DOHH2 (cell line): ENCODE results near the gene PTPN5.
A peak's percentile ranks its signal among the peaks of the same experiment; 100 is the strongest.
"Not testable (repeated sequence)": the region's sequence is repeated elsewhere in the genome, so short reads cannot be mapped to it uniquely, and the experiment has no call there.

Experiments used
- H3F3A ChIP-seq: fragments of 200-600 bp; sonication (generic), shearing (Covaris generic); 2 replicates; pipeline ENCODE4 v1.6.0; 2016; ENCODE audit warnings: antibody characterized with exemption, mild to moderate bottlenecking; ENCODE audit not compliant: control insufficient read depth, insufficient read depth
- H3K27ac ChIP-seq: fragments of 200-600 bp; sonication (generic); 2 replicates; pipeline ENCODE4 v1.5.1; 2014; ENCODE audit warnings: low read depth, mild to moderate bottlenecking, low read length, moderate library complexity
- H3K27me3 ChIP-seq: fragments of 200-600 bp; sonication (generic); 2 replicates; pipeline ENCODE4 v1.6.1; 2014; ENCODE audit warnings: mild to moderate bottlenecking, low read length, mixed read lengths; ENCODE audit not compliant: control insufficient read depth
- H3K36me3 ChIP-seq: fragments of 200-600 bp; sonication (generic); 2 replicates; pipeline ENCODE4 v1.6.1; 2014; ENCODE audit warnings: mild to moderate bottlenecking, low read length, moderate library complexity, mixed read lengths; ENCODE audit not compliant: control insufficient read depth
- H3K4me1 ChIP-seq: fragments of 200-600 bp; sonication (generic); 2 replicates; pipeline ENCODE4 v1.6.1; 2014; ENCODE audit warnings: mild to moderate bottlenecking, low read length, mixed read lengths; ENCODE audit not compliant: control insufficient read depth
- H3K4me2 ChIP-seq: fragments of 200-600 bp; sonication (generic); 2 replicates; pipeline ENCODE4 v1.6.0; 2014; ENCODE audit warnings: mild to moderate bottlenecking, low read length, moderate library complexity
- H3K4me3 ChIP-seq: fragments of 200-600 bp; sonication (generic); 2 replicates; pipeline ENCODE4 v1.5.1; 2014; ENCODE audit warnings: mild to moderate bottlenecking, low read length, mixed read lengths
- H3K79me2 ChIP-seq: fragments of 200-600 bp; sonication (generic); 2 replicates; pipeline ENCODE4 v1.6.1; 2014; ENCODE audit warnings: mild to moderate bottlenecking, low read length, mixed read lengths; ENCODE audit not compliant: control insufficient read depth
- H3K9me2 ChIP-seq: fragments of 200-600 bp; sonication (generic); replicated peaks from 2 replicates; pipeline ENCODE4 v1.6.1; 2014; ENCODE audit warnings: mild to moderate bottlenecking, low read length, mixed read lengths; ENCODE audit not compliant: control insufficient read depth
- H3K9me3 ChIP-seq: fragments of 200-600 bp; sonication (generic); 2 replicates; pipeline ENCODE4 v1.6.1; 2014; ENCODE audit warnings: antibody characterized with exemption, low read length, mixed read lengths; ENCODE audit not compliant: control insufficient read depth, insufficient read depth
- H4K20me1 ChIP-seq: fragments of 200-600 bp; sonication (generic); 2 replicates; pipeline ENCODE4 v1.6.0; 2014; ENCODE audit warnings: low read depth, mild to moderate bottlenecking, antibody characterized with exemption, low read length, moderate library complexity; ENCODE audit not compliant: control insufficient read depth, insufficient read depth
- EZH2phosphoT487 ChIP-seq: fragments of 200-600 bp; sonication (generic); IDR thresholded peaks from 2 replicates; pipeline ENCODE4 v1.6.1; 2017; ENCODE audit warnings: borderline replicate concordance, mild to moderate bottlenecking, antibody characterized with exemption, low read length, moderate library complexity, mixed read lengths
- TF ChIP-seq, protein P1 (sequence below): fragments of 200-600 bp; sonication (generic); IDR thresholded peaks from one replicate; pipeline ENCODE4 v1.5.1; 2014; ENCODE audit warnings: antibody characterized with exemption, mild to moderate bottlenecking, low read depth, low read length; ENCODE audit not compliant: poor library complexity, severe bottlenecking

PTPN5 gene

DNA sequence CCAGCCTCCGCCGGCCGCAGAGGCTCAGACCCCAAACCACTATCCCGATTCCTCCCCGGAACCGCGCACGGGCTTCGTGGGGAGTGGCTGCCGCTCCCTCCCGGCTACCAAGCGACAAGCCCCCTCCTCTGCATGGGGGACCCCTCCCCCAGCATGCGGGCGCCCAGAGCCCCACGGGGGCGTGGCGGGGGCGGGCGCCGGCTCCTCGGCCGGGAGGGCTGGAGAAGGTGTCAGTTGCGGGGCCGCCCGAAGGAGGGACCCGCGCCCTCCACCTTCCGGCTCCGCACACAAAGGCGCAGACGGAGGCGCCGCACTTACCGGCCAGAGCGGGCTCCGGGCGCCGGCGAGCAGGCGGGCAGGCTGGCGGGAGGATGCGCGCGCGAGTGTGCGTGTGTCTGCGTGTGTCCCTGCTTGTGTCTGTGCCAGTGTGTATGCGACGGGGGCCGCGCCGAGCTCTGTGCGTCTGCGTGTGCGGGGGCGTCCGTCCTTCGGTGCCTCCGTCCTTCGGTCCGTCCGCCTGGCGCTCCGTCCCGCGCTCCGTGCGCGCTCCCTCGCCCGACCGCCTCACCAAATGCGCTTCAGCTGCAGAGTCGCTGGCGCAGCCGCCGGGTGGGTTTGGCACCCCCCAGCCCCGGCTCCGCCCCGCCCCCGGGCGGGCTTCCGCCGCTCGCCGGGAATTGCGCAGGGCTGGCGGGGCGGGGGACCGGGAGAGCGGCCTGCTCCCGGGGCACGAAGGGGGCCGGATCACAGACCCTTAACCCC, at the start of gene PTPN5:
Gene PTPN5, minus strand, starts transcription at position 592 of the 762 bp plus-strand sequence. CDS start 19,840 bp downstream, outside the sequence.
- Histone ChIP-seq H3K27ac (no peak within 1 kb of the TSS), H3F3A (no peaks in the 10 kb centered on the region), H3K79me2 (no peaks in the 10 kb centered on the region), H3K4me2 (no peak within 1 kb of the TSS), H3K9me2 (no peaks in the 10 kb centered on the region), H3K9me3 (no peaks in the 10 kb centered on the region), H3K36me3 (no peaks in the 10 kb centered on the region), H3K4me1 (no peaks in the 10 kb centered on the region), H3K4me3 (no peak within 1 kb of the TSS), H3K27me3 (peaks cover 8% of the 10 kb centered on the region; the same call in 1 of the 2 replicates), H4K20me1 (no peaks in the 10 kb centered on the region)
- TF ChIP-seq, protein P1, sequence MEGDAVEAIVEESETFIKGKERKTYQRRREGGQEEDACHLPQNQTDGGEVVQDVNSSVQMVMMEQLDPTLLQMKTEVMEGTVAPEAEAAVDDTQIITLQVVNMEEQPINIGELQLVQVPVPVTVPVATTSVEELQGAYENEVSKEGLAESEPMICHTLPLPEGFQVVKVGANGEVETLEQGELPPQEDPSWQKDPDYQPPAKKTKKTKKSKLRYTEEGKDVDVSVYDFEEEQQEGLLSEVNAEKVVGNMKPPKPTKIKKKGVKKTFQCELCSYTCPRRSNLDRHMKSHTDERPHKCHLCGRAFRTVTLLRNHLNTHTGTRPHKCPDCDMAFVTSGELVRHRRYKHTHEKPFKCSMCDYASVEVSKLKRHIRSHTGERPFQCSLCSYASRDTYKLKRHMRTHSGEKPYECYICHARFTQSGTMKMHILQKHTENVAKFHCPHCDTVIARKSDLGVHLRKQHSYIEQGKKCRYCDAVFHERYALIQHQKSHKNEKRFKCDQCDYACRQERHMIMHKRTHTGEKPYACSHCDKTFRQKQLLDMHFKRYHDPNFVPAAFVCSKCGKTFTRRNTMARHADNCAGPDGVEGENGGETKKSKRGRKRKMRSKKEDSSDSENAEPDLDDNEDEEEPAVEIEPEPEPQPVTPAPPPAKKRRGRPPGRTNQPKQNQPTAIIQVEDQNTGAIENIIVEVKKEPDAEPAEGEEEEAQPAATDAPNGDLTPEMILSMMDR, result no peak
- no peak for TF ChIP-seq EZH2phosphoT487

DNA sequence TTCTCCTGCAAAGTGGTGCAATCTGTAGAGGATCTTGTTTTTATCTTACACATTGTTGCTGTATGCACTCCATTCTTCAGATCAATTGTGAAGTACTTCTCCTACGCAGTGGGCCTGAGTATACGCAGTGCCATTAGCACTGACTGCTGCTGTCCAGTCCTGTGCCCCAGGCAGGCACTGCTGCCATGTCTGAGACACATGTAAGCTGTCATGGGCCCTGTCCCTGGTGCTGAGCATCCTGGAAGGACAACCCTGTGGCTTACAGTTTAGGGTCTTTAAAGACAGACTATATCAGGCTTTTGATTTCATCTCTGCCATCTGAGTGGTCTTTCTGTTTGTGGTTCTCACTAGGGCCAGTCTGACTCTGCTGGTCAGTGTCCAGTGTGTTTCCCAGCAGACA, 44.8 kb upstream of the PTPN5 start:
- no peaks in the 10 kb centered on the region for H3K27me3 ChIP-seq
- no peaks in the 10 kb centered on the region for H3K4me1 ChIP-seq
- TF ChIP-seq EZH2phosphoT487, result no peak
- TF ChIP-seq, protein P1, result no peak
- no peaks in the 10 kb centered on the region for H3K36me3 ChIP-seq
- no peaks in the 10 kb centered on the region for H3K9me2 ChIP-seq
- no peak overlapping the region for H3K27ac ChIP-seq
- H3F3A ChIP-seq, result no peaks in the 10 kb centered on the region
- H4K20me1 ChIP-seq, result no peaks in the 10 kb centered on the region
- no peaks in the 10 kb centered on the region for H3K79me2 ChIP-seq
- no peak overlapping the region for H3K4me2 ChIP-seq
- no peaks in the 10 kb centered on the region for H3K9me3 ChIP-seq
- no peak overlapping the region for H3K4me3 ChIP-seq

DNA sequence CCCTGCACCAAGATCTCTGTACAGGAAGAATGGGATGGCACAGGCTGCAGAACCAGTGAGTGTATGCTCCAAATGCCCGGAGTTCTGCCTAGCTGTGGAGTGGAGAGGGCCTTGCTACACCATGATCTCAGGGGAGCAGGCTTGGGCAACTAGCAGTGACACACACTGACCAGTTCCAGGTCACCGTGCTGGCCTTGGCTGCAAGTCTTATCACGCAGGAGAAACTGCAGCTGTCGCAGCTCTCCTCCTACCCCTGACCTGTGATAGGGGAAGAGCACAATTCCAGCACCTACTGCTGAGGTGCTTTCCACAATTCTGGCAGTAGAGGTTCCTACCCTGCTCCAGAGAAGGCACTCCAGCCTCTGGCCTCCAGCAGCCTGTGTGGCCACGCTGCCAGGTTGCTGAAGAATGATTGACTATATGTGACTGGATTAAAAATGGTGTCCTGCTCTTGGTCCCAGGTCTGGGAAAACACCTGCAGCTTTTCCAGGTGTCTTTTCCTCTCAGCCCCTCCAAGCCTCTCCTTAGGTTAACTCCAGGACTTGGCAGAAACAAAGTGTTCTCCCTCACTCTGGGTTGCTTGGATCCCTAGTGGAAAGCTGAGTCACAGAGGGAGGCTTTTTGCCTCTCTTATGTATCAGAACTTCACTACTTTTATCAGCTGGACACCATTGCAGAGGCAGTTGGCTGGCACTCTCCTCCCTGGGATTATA, 43.3 kb upstream of the PTPN5 start:
- Histone ChIP-seq H3K36me3 (no peaks in the 10 kb centered on the region), H4K20me1 (no peaks in the 10 kb centered on the region), H3K79me2 (no peaks in the 10 kb centered on the region), H3F3A (no peaks in the 10 kb centered on the region), H3K4me3 (no peak overlapping the region), H3K9me2 (no peaks in the 10 kb centered on the region), H3K27me3 (no peaks in the 10 kb centered on the region), H3K4me1 (no peaks in the 10 kb centered on the region), H3K27ac (no peak overlapping the region), H3K9me3 (no peaks in the 10 kb centered on the region), H3K4me2 (no peak overlapping the region)
- TF ChIP-seq, protein P1, result no peak
- TF ChIP-seq EZH2phosphoT487, result no peak

DNA sequence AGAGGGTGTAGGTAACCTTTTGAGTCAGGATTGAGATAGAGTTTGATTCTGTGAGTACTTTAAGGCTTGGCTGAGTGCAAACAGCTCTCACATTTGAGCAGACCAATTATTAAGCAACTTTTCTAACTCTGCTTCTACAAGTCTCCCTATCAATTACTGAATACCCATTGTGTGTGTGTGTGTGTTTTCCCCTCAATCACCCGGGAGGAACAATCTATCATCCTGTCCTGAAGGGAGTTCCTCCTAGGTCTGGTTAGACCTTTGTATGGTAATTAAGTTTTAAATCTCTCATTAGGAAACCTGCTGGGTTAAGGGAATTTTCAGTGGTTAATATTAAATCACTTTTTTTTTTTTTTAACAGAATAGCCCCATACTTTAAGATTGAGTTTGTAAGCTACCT, 28.6 kb upstream of the PTPN5 start:
- not testable (repeated sequence) for H3K79me2 ChIP-seq, H3K9me3 ChIP-seq, H3K27me3 ChIP-seq, H3K36me3 ChIP-seq, H3K9me2 ChIP-seq, H3K27ac ChIP-seq, H3F3A ChIP-seq, H3K4me3 ChIP-seq, H4K20me1 ChIP-seq
- Histone ChIP-seq H3K4me1 (peaks cover 18% of the 10 kb centered on the region), H3K4me2 (peak overlapping the region; percentile 33)
